ENCODE results near the gene FAR1.

FAR1 gene

GRCh38 chr11:13772223-13773046 is 104.0 kb downstream of the FAR1 start:
- Mint-ChIP-seq H3K4me1 (peaks cover 6% of the 10 kb centered on the region), H3K27me3 (peaks cover 26% of the 10 kb centered on the region), H3K27ac (no peak overlapping the region), H3K9me3 (no peaks in the 10 kb centered on the region), H3K4me3 (no peak overlapping the region), H3K36me3 (no peaks in the 10 kb centered on the region)
- ATAC-seq, result peak; percentile 73

DNA sequence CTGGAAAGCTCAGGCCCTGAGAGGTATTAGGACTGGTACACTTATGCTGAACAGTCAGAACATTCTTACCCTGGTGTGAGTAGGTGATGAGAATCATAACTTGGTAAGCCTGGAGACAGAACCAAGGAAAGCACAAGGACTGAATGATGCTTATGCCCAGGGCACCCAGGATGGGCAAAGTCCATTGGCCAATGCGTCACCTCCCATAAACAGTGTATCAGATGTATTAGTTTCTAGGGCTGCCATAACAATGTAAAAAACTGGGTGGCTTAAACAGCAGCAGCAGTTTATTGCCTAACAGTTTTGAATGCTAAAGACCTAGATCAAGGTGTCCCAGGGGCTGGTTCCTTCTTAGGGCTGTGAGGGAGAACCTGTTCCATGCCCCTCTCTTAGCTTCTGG is 107.0 kb downstream of the FAR1 start:
- no peaks in the 10 kb centered on the region for H3K36me3 Mint-ChIP-seq
- peaks cover 47% of the 10 kb centered on the region for H3K27me3 Mint-ChIP-seq
- H3K9me3 Mint-ChIP-seq, result no peaks in the 10 kb centered on the region
- no peak for ATAC-seq
- H3K27ac Mint-ChIP-seq, result no peak overlapping the region
- peaks cover 6% of the 10 kb centered on the region for H3K4me1 Mint-ChIP-seq
- H3K4me3 Mint-ChIP-seq, result no peak overlapping the region

- H3K9me3 Mint-ChIP-seq, result no peaks in the 10 kb centered on the region
- peaks cover 40% of the 10 kb centered on the region for H3K27me3 Mint-ChIP-seq
- no peaks in the 10 kb centered on the region for H3K36me3 Mint-ChIP-seq
- ATAC-seq, result no peak
- peaks cover 6% of the 10 kb centered on the region for H3K4me1 Mint-ChIP-seq
- no peak overlapping the region for H3K27ac Mint-ChIP-seq
- H3K4me3 Mint-ChIP-seq, result no peak overlapping the region
Measured at GRCh38 chr11:13776134-13776815, 107.8 kb downstream of the FAR1 start.

DNA sequence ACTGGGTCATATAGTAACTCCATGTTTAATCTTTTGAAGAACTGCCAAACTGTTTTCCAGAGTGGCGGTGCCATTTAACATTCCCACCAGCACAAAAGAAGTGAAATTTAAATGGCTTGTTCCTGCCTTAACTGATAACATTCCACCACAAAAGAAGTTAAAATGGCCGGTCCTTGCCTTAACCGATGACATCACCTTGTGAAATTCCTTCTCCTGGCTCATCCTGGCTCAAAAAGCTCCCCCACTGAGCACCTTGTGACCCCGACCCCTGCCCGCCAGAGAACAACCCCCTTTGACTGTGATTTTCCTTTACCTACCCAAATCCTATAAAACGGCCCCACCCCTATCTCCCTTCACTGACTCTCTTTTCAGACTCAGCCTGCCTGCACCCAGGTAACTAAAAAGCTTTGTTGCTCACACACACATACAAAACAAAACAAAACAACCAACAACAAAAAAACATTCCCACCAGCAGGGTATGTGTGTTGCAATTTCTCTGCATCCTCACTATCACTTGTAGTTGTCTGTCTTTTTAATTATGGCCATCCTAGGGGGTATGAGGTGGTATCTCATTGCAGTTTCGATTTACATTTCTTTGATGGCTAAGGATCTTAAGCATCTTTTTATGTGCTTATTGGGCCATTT is 109.0 kb downstream of the FAR1 start:
- Mint-ChIP-seq H3K4me3 (no peak overlapping the region), H3K27ac (no peak overlapping the region), H3K36me3 (no peaks in the 10 kb centered on the region), H3K27me3 (peaks cover 35% of the 10 kb centered on the region), H3K4me1 (peaks cover 5% of the 10 kb centered on the region), H3K9me3 (no peaks in the 10 kb centered on the region)
- ATAC-seq, result no peak

DNA sequence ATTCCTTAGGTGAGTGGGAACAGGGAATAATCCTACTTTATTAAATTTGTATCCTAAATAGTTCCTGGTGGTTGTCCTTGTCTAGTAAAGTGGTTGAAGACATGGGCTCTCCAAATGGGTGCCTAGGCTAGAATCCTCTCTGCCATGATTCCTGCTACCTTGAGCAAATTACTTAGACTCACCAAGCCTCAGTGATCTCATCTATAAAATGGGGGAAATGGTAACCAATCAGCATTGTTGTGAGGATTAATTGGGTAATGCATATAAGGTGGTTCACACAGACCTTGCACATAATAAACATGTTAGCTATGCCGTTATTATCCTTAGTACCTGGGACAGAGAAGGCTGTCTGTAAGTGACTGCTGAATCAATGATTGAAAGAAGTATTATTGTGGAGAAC is 109.9 kb downstream of the FAR1 start:
- no peak for ATAC-seq
- Mint-ChIP-seq H3K4me1 (no peaks in the 10 kb centered on the region), H3K27me3 (peaks cover 30% of the 10 kb centered on the region), H3K27ac (no peak overlapping the region), H3K9me3 (no peaks in the 10 kb centered on the region), H3K36me3 (no peaks in the 10 kb centered on the region), H3K4me3 (no peak overlapping the region)

DNA sequence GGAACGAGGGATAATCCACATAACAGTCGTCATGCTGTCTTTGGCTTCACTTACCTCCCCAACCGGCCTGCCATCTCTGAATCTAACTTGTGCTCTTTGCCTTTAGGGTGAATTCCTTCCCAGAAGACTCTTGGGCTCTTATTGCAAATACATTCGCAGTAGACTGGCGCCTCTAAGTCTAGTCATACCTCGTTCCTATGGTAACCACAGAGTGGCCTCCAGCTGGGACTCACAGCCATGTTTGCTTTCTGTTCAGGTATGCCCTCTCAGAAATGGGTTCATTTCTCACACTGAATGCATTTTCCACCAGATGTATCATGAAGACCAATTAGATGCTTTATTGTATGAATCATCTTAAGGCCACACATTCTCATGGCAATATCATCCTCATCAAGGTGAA is 112.7 kb downstream of the FAR1 start:
- H3K4me1 Mint-ChIP-seq, result no peaks in the 10 kb centered on the region
- ATAC-seq, result no peak
- peaks cover 39% of the 10 kb centered on the region for H3K27me3 Mint-ChIP-seq
- no peak overlapping the region for H3K27ac Mint-ChIP-seq
- H3K36me3 Mint-ChIP-seq, result no peaks in the 10 kb centered on the region
- no peak overlapping the region for H3K4me3 Mint-ChIP-seq
- no peaks in the 10 kb centered on the region for H3K9me3 Mint-ChIP-seq

All from stimulated activated memory B cell treated with anti-CD40 and anti-IgM and Interleukin-4, amounts not matched to agents 10 μg/mL and 1 μg/mL and 100 μg/mL, for 72 hours (primary cell).